GM19328 (cell line): Measurements from ENCODE around the gene TEX10.
"Not testable (repeated sequence)": the region's sequence is repeated elsewhere in the genome, so short reads cannot be mapped to it uniquely, and the experiment has no call there.

ENCODE experiments used
- ATAC-seq: cut with Tn5 transposase; IDR thresholded peaks from one replicate; pipeline ENCODE4 v1.9.1; 2021; ENCODE audit warnings: mild to moderate bottlenecking, moderate library complexity; ENCODE audit not compliant: unreplicated experiment

The TEX10 gene

DNA sequence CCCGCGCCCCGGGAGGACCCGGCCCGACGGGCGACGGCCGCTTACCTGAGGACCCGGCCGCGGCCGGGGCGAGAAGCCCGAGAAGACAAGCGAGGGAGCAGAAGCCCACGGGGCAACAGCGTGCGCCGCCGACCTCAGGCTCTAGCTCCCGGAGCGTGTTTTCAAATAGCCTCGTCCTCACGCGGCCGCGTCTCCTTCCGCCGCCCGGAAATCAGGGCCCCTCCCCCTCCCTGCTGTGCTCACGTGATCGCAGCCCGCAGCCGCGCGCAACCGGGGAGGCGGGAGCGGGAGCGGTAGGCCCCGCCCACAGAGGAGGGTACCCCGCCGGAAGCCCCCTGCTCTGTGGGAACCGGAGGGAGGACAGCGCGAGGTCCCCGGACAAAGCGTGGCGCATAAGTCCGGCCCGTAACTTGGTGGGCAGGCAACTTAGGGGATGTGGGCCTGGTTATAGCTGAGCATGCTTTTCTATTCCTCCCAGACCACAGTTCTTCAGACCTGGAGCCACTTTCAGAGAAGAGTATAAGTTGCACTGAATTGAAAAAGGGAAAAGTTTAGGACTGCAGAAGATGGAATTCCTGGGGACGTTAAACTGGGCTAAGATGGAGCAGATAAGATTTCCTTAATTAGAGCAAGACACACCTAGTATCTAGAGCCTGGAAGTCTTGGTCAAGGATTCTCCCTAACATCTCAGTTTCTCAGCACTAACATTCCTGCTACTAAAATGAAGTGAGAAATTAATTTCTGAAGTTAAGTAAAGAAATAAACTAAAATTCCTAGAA is at the start of gene TEX10:
Gene TEX10 (minus strand): TSS at position 216 of the 779 bp plus-strand sequence. CDS start 3,579 bp downstream, outside the sequence.
- peak; percentile 73 for ATAC-seq

DNA sequence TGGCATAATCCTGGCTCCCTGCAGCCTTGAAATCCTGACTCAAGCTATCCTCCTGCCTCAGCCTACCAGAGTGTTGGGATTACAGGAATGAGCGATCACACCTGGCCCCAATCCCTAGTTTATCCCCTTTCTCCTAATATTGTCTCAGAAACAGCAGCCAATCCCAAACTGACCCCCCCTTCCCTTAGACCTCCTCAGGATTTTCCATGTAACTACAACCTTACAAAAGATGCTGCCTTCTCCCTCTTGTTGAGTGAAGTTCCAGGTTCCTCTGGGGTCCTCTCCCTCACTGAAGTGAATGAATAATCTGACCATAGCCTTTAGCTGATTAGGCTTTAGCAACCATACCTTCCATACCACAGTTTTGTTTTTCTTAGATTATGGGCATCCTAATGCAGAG is 48.3 kb upstream of the TEX10 start:
- ATAC-seq: no peak

DNA sequence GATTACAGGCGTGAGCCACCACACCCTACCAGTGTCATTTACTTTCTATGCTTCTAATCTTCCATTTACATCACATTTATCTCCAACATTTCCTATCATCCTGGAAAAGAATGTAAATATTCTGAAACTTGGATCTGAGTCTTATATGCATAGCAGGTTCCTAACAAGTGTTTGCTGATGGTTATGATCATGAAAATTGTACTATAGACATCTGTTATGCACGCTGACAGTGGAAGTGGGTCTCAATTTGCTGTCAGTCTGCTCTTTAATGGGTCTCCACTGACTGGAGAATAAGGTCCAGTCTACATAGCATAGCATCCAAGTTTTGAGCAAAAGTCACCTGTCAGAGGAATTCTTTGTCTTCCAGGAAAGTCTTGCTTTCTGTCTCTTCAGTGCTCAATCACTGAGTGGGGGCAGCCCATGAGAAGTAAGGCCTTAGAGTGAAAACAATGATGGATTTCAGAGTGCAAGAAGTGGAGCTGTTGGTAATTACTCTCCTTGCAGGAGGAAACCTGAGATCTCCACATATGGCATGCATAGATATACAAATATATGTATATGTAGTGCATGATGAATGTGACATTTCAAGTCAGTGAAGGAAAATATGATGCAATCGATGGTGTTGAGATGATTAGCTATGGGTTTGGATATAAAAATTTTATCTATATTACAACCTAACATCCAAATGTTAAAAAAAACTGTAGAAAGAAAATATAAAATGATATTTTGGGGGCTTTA is 45.0 kb upstream of the TEX10 start:
- ATAC-seq: no peak

DNA sequence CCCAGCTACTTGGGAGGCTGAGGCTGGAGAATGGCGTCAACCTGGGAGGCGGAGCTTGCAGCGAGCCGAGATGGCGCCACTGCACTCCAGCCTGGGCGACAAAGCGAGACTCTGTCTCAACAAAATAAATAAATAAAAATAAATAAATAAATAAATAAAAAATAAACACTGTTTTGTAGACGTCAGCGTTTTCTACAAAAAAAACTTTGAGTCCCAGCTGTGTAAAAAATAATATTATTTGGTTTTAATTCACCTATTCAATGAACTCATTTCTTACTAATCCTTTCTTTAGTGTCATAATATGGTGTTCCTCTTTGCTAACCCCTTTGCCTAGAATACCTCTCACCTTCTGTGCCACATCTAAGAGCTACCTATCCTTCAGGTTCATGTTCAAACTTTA is 44.0 kb upstream of the TEX10 start:
- ATAC-seq: no peak

DNA sequence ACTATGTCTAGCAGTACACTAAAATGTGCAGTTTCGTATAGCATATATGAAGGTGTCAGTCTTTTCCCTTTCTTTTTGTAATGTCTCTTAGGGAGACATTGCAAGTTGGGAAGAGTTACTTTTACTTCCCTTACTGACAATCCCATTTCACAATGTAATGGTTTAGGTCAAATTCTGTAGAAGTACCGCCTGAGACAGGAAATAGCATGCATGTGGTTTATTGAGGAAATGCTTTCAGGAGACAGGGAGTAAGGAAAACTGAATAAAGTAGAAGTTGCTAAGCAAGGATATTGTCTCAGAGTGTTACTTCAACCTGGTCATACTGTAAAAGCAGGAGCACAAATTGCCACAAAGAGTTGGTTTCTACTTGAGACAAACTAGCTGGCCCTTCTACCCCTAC is 42.1 kb upstream of the TEX10 start:
- no peak for ATAC-seq

DNA sequence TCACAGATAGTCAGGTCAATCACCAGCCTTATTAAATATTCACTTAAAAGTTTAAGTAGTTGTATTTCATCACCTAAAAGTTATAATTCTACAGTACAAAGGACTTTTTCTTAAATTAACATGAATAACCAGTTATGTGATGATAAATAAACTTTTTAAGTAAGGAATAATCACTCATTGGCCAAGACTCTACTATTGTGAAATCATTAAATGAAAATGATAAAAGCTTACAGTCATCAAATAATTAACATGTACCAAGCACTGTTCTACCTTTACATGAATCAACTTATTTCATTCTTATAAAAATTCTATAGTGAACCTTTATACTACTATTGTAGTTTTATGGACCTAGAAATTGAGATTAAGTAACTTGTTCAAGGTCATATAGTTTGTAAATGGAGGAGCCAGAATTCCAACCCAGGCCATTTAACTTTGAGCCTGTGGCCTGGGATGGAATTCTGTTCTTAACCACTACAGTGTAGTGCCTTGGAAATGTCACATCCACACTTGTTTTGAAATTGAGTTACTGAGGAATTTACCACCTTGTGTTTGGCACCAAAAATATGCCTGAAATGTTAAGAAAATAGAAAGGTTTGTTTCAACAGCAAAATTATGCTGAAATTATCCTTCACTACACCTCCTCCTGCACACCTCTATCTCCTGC is 41.4 kb upstream of the TEX10 start:
- no peak for ATAC-seq

DNA sequence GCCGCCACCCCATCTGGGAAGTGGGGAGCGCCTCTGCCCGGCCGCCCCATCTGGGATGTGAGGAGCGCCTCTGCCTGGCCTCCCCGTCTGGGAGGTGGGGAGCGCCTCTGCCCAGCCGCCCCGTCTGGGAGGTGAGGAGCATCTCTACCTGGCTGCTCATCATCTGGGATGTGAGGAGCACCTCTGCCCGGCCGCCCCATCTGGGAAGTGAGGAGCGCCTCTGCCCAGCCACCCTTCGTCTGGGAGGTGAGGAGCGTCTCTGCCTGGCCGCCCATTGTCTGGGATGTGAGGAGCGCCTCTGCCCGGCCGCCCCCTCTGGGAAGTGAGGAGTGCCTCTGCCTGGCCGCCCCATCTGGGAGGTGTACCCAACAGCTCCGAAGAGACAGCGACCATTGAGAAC is 40.2 kb upstream of the TEX10 start:
- ATAC-seq: not testable (repeated sequence)

DNA sequence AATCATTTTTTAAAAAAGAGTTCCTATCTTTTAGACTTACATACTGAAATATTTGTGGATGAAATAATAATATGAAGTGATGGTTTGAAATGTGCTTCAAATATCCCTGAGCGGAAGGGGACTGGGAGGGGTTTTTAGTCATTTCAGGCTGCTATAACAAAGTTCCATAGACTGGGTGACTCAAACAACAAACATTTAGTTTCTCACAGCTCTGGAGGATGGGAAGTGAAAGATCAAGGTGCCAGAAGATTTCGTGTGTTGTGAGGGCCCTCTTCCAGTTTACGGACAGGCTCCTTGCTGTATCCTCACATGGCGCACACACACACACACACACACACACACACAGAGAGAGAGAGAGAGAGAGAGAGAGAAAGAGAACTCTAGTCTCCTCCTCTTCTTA is 27.1 kb upstream of the TEX10 start:
- ATAC-seq: no peak

DNA sequence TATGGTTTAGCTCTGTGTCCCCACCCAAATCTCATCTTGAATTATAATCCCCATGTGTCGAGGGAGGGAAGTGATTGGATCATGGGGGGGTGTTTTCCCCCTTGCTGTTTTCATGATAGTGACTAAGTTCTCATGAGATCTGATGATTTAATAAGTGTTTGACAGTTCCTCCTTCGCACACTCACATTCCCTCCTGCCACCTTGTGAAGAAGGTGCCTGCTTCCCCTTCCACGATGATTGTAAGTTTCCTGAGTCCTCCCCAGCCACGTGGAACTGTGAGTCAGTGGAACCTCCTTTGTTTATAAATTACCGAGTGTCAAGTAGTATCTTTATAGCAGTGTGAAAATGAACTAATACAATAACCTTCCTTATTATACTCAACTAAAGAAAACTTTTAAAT is 24.3 kb upstream of the TEX10 start:
- no peak for ATAC-seq

DNA sequence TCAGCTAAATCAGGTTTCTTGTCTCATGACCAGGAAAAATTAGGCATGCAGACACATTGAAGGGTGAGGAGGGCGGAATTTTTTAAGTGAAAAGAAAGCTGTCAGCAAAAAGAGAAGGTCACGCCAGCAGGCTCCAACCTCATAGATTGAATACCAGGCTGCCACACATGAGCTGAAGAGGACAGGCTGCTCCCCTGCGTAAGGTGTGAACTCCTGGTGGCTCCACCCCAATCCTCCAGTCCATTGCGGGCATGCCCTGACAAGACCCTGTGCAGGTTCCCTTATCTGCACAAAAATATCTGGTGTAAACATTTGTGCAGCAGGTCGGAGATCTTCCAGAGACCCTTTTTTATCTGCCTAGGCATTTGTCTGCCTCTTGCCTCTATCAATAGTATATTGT is 22.9 kb upstream of the TEX10 start:
- ATAC-seq: no peak

DNA sequence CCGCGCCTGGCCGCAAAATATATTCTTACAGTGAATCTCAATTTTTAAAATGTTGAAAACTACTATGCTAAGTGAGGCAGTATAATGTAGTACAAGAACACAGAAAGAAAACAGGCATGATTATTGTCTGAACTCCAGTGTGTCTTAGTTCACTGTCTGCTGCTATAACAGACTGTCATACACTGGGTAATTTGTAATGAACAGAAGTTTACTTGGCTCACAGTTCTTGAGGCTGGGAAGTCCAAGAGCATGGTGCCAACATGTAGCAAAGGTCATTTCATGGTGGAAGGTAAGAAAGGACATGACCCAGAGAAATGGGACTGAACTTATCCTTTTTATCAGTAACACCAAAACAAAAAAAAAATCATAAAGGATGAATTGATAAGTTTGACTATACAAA is 19.9 kb upstream of the TEX10 start:
- no peak for ATAC-seq

DNA sequence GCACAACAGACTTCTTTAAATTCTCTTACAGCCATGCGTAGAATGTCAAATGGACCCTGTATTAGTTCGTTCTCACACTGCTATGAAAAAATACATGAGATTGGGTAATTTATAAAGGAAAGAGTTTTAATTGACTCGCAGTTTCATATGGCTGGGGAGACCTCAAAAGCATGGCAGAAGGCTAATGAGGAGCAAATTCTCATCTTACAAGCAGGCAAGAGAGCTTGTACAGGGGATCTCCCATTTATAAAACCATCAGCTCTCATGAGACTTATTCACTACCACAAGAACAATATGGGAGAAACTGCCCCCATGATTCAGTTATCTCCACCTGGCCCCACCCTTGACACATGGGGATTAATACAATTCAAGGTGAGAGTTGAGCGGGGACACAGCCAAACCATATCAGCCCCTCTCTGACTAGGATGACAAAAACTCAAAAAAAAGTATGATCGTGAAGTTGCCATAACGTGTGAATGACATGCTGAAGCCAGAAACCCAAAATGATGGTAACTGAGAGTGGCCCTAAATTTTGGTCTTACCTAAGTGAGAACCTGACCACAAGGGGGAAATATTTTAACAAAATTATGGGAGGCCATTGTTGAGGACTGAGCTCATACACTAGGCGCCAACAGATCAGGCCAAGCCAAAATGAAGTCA is 17.5 kb upstream of the TEX10 start:
- ATAC-seq: no peak

DNA sequence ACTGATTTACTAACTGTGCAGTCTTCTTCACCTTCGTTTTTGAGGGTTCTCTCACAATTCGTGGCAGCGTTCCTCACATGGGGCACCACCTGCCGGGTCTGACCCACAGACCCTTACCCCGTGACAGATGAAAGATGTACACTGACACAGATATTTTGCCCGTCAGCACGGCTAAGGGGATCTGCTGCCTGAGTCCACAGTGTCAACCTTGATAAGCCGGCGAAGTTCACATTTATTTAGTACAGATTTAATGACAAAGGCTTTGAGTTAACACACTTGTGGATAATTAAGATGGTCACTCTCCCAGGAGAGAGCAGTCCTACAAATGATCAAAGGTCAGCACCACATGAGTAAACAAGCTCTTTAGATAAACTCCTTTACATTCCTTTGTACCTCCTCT is 15.9 kb upstream of the TEX10 start:
- no peak for ATAC-seq

DNA sequence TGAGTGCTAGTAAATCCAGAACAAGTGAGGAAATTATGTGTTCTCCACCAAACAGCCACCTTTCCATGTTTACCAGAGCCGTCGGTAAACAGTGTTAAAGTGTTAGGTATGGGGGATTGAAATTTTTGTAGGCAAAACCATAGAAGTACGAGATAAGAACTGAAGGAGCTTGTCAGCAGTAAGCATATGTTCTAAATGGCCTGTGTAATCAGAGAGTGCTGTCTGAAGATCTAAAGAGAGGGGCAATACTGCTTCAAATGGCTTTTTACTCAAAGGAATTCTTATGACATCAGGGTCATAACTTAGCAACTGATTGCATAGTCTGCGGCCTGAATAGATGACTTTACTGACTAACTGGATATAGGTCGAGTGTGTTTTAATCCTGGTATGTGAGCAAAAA is 13.4 kb upstream of the TEX10 start:
- ATAC-seq: no peak

DNA sequence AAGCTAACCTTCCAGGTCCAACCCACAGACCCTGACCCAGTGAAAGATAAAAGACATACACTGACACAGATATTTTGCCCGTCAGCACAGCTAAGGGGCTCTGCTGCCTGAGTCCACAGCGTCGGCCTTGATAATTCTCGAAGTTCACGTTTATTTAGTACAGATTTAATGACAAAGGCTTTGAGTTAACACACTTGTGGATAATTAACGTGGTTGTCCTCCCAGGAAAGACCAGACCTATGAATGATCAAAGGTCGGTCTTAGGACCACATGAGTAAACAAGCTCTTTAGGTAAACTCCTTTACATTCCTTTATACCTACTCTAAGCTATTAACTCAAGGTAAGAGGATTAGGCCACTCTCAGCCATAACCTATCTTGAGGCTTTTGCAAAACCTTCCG is 11.3 kb upstream of the TEX10 start:
- ATAC-seq: no peak

DNA sequence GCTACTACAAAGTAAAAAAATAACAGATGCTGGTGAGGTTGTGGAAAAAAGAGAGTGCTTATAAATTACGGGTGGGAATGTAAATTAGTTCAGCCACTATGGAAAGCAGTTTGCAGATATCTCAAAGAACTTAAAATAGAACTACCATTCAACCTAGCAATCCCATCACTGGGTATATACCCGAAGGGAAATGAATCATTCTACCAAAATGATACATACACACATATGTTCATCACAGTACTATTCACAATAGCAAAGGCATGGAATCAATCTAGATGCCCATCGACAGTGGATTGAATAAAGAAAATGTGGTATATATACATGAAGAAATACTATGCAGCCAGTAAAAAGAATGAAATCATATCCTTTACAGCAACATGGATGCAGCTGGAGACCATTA is 6.3 kb upstream of the TEX10 start:
- ATAC-seq: no peak

DNA sequence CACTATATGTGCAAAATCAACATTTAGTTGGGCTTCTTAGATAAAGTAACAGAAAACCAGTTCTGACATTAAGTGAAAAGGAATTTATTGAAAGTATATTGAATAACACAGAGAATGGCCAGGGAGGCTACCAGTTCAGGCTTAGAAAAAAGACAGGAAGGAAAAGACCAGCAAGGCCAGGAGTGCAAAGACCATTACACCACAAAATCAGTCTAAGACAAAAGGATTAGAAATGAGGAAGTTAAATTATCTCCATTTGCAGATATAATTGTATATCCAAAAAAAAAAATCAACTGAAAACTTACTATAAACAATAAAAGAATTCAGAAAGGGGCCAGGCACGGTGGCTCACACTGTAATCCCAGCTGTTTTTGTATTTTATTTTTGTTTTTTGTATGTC is 4.8 kb upstream of the TEX10 start:
- ATAC-seq: no peak

DNA sequence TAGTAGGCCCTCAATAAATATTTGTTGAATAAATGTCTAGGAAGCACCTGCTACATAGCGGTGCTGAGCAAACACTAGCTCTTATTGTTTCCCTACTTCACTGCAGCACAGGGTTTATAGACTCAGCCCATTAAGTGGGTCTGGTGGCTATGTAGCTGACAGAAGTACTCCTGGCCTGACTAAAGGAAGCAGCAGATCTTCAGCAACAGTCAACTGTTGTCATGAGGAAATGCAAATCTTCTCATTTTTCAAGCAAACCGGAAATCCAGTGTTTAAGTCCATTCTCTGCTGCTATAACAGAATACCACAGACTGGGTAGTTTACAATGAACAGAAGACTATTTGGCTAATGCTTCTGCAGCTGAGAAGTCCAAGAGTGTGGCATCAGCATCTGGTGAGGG is 2.8 kb upstream of the TEX10 start:
- ATAC-seq: no peak

DNA sequence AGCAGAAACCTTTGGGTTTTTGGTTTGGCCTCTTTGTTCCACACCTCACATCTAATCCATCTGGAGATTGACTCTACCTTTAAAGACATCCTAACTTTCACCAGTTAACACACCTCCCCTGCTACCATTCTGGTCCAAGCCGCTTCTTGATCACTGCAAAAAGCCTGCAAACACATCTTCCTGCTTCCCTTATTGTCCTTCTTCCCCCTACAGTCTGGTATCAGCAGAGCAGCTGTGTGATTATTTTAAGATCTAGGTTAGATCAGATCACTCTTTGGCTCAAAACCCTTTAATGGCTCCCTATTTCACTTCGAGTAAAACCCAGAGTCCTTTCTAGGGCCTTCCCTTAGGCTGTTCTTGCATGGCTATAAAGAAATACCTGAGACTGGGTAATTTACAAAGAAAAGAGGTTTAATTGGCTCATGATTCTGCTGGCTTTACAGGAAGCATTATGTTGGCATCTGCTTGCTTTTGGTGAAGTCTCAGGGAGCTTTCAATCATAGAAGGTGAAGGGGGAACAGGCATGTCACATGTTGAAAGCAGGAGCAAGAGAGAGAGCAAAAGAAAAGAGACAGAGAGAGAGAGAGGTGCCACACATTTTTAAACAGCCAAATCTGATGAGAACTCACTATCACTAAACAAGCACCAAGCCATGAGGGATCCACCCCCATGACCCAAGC is 1.5 kb upstream of the TEX10 start:
- no peak for ATAC-seq

DNA sequence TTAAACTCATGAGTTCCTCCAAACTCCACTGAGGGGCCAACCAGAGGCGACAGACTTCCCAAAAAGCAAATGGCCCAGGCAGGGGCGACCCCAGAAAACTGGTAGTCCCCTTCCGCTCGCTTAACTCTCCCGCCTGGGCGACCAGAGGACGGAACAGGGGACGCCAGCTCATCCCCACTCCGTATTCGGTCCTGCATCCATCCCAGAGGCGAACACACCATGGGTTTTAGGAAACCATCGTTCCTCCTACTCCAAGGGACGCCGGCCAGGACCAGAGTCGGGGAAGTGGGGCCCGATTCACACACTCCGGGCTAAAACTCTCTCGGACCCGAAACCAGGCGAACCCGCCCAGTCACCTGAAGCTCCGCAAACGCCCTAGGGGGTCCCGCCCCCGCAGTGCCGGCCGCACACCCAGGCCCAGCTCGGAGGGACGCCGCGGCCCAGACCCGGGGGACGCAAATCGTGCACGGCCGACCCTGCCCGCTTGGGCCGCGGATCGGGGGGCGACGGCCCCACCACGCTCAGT is 478 bp downstream of the TEX10 start:
- peak; percentile 36 for ATAC-seq

DNA sequence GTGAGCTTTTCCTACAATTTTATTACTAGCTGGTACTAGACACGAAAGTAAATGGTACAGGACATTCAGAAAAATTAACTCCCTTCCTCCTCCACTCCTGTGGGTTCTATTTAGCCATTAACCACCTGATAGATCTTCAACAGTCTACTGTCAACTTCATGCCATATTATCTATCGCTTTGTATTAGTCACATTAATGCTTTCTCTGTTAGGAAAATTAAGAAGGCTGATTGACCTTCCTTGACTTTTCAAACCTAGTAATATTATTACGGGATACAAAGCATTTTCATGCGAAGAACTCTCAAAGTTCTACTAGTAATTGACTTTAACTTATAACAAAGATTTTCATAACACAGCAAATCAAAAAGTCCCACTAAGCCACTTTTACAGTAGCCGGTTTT is 1.2 kb downstream of the TEX10 start:
- no peak for ATAC-seq
